Vagina (tissue), 2 donors: Measurements from ENCODE around the gene CBX5.

Experiments used
- POLR2A ChIP-seq, 2 donors: fragments of 450-650 bp; IDR thresholded peaks; one replicate each; pipeline ENCODE4 v1.6.1; 2017; ENCODE audit warnings: antibody characterized with exemption in 2 of 2, mild to moderate bottlenecking in 2 of 2, moderate library complexity in 2 of 2
- POLR2AphosphoS5 ChIP-seq, 2 donors: sonication (generic); formaldehyde crosslinking; IDR thresholded peaks; one replicate each; pipeline ENCODE4 v1.9.0; 2017; ENCODE audit warnings: antibody characterized with exemption in 2 of 2, mild to moderate bottlenecking in 2 of 2, low read depth in 1 of 2; ENCODE audit not compliant: insufficient read depth in 1 of 2
- TF ChIP-seq, protein P1 (sequence below), 3 experiments: fragments of 450-650 bp in 2 of 3; fragments of 200-600 bp in 1 of 3; sonication (generic) in 1 of 3; IDR thresholded peaks; one replicate each; pipeline ENCODE4 v1.5.1; 2017 to 2019; ENCODE audit warnings: antibody characterized with exemption in 3 of 3, mild to moderate bottlenecking in 2 of 3, moderate library complexity in 2 of 3

GRCh38 chr12:54300732-54301427, 21.0 kb upstream of the CBX5 start, which contains the start of gene NFE2:
- TF ChIP-seq POLR2AphosphoS5 (IDR thresholded peaks at IDR 0.05; ENCODE audit: insufficient read depth in 1 of 2, low read depth in 1 of 2): no peak
- TF ChIP-seq, protein P1, sequence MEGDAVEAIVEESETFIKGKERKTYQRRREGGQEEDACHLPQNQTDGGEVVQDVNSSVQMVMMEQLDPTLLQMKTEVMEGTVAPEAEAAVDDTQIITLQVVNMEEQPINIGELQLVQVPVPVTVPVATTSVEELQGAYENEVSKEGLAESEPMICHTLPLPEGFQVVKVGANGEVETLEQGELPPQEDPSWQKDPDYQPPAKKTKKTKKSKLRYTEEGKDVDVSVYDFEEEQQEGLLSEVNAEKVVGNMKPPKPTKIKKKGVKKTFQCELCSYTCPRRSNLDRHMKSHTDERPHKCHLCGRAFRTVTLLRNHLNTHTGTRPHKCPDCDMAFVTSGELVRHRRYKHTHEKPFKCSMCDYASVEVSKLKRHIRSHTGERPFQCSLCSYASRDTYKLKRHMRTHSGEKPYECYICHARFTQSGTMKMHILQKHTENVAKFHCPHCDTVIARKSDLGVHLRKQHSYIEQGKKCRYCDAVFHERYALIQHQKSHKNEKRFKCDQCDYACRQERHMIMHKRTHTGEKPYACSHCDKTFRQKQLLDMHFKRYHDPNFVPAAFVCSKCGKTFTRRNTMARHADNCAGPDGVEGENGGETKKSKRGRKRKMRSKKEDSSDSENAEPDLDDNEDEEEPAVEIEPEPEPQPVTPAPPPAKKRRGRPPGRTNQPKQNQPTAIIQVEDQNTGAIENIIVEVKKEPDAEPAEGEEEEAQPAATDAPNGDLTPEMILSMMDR (IDR thresholded peaks at IDR 0.05): no peak
- TF ChIP-seq POLR2A (IDR thresholded peaks at IDR 0.05): no peak
